Measurements from ENCODE around the gene RNF224.

GRCh38 chr9:137234758-137235423 is 7.6 kb downstream of the RNF224 start:
- no peak for TF ChIP-seq CTCF (IDR thresholded peaks at IDR 0.05)
- TF ChIP-seq POLR2A (IDR thresholded peaks at IDR 0.05), result no peak

All from adrenal gland (tissue), 5 donors.